ENCODE results near the gene PXDC1.
"Not testable (repeated sequence)": the region's sequence is repeated elsewhere in the genome, so short reads cannot be mapped to it uniquely, and the experiment has no call there.

PXDC1 gene

DNA sequence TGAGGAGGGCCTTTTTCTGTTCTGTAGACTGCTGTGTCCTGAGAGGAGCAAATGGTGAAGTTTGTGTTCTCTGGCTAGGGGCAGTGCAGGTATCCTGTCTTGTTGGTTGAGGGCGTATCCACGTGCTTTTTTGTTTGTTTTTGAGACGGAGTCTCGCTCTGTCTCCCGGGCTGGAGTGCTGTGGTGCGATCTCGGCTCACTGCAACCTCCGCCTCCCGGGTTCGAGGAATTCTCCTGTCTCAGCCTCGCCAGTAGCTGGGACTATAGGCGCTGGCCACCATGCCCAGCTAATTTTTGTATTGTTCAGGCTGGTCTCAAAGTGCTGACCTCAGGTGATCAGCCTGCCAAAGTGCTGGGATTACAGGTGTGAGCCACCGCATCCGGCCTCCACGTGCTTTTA lies 10.8 kb upstream of the PXDC1 start:
- DNase-seq: no peak

DNA sequence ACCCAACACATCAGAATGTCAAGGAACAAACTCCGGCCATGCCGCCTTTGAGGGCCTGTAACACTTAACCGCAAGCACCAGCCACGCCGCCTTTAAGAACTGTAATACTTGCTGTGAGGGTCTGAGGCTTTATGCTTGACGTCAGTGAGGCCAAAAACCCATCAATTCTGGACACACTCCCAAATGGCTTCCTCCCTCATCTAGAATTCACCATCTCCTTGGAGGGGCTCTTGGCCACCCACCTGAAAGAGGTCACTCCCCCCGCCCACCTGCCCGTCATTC lies 10.4 kb upstream of the PXDC1 start:
- no peak for DNase-seq

DNA sequence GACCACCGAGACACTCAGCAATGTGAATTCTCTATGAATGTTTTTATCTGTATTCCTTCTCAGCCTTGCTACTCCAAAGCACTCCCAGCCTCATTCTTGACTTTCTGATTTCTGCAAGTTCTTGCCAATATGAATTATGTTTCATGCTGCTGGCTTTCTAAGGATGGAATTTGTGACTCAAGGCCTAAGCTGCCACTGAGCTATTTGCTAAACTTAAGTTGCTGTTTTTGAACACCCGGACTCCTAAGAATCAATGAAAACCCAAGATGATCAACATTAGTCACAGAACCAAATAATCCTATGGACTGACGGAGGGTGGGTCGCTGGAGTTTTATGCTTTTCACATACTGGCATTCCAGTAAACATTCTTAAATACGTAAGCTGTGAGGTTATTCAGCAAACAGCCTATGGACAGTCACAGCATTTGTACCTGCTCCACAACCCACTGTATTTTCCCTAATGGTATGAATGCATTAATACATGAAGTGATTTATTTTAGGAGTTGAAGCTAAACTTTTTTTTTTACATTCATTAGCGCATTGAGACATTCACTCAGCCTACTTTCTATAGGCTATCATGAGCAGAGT lies 8.2 kb upstream of the PXDC1 start:
- no peak for DNase-seq

GRCh38 chr6:3758842-3759144 lies 7.3 kb upstream of the PXDC1 start:
- no peak for DNase-seq

DNA sequence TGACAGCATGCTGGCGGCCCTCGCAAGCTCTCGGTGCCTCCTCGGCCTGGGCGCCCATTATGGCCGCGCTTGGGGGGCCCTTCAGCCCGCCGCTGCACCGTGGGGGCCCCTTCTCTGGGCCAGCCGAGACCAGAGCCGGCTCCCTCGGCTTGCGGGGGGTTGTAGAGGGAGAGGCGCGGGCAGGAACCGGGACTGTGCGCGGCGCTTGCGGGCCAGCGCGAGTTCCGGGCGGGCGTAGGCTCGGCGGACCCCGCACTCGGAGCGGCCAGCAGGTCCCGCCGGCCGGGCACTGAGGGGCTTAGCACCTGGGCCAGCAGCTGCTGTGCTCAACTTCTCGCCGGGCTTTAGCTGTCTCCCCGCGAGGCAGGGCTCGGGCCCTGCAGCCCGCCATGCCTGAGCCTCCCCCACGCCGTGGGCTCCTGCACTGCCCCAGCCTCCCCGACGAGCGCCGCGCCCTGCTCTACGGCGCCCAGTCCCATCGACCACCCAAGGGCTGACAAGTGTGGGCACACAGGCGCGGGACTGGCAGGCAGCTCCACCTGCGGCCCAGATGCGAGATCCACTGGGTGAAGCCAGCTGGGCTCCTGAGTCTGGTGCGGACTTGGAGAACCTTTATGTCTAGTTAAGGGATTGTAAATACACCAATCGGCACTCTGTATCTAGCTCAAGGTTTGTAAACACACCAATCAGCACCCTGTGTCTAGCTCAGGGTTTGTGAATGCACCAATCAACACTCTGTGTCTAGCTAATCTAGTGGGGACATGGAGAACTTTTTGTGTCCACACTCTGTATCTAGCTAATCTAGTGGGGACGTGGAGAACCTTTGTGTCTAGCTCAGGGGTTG lies 6.7 kb upstream of the PXDC1 start:
- not testable (repeated sequence) for DNase-seq

DNA sequence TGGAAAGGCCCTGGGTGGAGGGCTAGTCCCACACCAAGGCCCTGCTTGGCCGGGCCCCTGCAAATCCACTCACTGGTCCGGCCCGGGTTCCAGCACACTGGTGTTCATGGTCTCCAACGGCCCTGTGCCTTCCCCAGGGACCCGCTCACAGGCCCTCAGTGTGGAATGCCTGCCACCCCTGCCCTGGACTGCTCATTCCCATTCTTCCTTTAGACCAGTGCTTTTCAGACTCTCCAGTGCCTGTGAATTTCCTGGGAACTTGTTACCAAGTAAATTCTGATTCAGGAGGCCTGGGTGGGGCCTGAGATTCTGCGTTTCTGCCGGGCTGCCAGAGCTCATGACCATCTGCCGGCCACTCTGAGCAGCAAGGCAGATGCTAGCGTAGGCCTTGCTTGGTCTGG lies 5.7 kb upstream of the PXDC1 start:
- DNase-seq: no peak

GRCh38 chr6:3756546-3756945 lies 5.0 kb upstream of the PXDC1 start:
- no peak for DNase-seq

DNA sequence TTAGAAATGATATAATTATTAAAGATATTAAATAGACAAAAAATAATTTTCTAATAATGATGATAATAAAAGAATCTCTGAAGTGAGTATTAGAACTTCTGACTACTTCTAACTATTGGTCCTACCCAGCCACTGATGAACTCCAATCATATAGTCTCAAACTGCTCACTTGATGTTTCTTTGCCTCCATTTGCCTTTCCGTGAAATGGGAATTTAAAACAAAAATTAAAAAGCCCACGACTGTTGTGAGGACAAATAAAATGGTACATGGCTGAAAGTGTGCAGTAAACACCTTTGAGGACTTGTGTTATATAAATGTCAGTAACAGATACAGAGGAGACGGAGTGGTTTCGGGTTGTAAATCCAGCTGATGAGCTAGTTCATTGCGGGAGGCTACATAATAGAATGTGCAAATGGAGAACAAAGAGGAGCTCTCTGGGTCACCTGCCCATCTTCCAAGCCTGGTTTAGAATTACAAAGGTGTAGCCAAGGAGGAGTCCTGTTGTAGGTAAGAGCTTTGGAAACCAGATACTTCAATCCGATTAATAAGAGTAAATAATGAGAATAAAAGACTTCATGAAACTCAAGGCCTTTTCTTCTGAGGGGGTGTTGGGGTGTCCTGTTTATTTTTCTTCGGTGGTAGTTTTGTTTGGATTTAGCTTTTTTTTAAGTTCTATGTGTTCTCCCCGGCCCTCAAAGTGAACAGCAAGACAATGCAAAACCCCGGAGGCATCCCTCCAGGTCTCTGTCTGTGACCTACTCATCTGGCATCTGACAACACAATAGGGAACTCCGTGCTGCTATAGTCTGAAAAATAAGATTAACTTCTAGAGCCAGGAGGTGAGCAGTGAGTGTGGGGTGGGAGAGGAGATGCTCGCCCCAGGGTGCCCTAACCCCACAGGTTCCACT lies 4.4 kb upstream of the PXDC1 start:
- no peak for DNase-seq

- no peak for DNase-seq
Observed at GRCh38 chr6:3754776-3755175, 3.3 kb upstream of the PXDC1 start.

DNA sequence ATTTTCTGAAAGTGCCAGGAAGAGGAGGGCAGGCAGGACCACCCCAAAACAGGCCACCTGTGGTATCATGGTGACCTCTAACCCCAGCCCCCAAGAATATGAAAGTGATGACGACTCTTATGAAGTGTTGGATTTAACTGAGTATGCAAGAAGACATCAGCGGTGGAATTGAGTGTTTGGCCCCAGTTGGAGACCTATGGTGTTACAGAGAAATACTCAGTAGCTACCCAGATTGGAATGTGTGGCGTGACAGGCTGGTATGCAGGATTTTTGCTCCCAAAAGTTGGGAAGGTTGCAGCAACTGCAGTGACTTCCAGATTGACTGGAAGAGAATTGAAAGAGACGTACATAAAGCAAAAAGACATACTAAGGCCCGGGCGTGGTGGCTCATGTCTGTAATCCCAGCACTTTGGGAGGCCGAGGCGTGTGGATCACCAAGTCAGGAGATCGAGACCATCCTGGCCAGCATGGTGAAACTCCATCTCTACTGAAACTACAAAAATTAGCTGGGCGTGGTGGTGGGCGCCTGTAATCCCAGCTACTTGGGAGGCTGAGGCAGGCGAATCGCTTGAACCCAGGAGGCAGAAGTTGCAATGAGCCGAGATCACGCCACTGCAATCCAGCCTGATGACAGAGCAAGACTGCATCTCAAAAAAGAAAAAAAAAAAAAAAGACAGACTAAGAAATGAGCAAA lies 2.7 kb upstream of the PXDC1 start:
- DNase-seq: not testable (repeated sequence)

- DNase-seq: no peak
Observed at GRCh38 chr6:3753228-3753835, 1.8 kb upstream of the PXDC1 start.

GRCh38 chr6:3752531-3753227 lies 1.2 kb upstream of the PXDC1 start:
- DNase-seq: no peak

- peak in 4 of 6 experiments; percentile 21 to 46 (median 40) for DNase-seq
Observed at GRCh38 chr6:3751730-3752530, 417 bp upstream of the PXDC1 start.

DNA sequence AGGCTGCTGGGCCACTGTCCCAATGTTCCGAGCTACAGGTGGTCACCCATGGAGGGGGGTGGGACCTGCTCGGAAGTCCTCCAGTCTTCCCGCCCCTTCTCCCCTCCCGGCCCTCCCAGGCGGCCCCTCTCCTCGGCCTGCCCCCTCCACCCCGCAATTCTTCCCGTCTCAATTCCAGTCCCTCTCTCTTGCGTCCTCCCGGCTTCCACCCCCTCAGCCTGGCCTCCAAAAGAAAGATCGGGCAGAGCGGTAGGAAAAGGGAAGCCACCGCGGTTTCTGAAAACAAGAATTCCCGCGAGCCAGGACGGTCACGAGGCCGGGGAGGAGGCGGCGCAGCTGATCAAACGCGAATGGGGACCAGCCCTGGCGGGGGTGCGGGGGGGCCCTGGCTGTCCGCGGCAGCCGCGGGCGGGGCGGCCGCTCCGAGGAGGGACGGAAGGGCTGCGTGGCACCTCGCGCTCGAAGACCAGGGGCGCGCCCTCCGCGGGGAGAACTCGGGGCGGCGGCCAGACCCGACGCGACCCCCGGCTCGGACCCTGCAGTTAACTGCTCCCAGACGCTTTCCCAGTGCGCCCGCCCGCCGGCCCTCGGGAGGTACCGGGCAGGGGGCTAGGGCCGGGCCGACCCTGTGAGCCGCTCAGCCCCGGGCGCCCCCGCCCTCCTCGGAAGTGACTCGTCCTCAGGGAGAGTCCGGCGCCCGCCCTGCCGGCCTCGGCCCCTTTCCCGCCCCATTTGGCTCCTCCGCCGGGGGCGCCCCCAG lies 1.0 kb downstream of the PXDC1 start:
- no peak for DNase-seq

DNA sequence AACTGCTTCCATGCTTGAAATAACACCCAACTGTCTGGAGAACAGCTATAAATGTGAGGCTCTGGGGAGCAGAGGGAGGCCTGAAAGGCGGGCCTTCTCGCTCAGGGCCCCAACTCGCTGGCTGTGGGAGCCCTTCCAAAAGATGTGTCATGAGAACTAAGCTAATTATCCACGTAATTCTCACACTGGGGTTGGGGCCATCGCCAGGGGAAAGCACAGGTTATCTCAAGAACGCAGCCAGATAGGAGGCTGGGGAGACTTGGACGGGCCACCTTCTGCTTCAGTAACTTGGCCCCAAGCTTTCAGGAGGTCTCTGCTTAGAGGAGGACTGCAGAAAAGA lies 1.6 kb downstream of the PXDC1 start:
- no peak for DNase-seq

DNA sequence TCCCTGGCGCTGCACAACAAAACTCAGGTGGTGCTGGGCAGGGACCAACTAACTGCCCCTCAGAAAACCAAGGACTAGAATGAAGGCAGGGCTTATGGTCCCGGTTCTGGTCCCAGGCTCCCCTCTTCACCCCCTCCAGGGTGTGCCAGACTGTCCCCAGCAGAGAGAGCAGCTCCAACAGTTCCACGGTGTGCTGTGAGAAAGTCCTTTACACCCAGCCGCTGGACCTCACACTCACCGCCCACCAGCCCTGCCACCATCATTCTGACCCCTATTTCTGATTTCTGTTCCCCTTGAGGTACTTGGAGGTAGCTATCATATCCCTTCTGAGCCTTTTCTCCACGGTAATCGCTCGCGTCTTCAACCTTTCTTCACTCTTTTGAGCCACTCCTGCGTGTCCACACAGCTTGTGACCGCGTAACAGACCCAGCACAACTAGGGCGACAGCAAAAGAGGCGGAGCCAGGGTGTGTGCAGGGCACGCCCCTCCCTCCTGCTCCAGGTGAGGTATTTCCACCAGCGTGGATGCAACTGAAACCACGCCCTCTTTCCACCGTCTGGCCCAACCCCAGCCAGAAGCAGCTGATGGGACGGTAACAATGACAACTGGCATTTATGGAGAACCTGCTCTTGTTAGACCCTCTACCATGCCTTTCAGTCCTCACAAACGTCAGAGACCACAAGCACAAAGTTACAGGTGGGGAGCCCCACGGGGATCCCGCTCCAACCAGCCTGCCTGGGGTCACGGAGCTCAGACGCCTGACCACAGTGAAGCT lies 2.3 kb downstream of the PXDC1 start:
- DNase-seq: no peak

- DNase-seq: no peak
Observed at GRCh38 chr6:3748208-3749066, 3.1 kb downstream of the PXDC1 start.

DNA sequence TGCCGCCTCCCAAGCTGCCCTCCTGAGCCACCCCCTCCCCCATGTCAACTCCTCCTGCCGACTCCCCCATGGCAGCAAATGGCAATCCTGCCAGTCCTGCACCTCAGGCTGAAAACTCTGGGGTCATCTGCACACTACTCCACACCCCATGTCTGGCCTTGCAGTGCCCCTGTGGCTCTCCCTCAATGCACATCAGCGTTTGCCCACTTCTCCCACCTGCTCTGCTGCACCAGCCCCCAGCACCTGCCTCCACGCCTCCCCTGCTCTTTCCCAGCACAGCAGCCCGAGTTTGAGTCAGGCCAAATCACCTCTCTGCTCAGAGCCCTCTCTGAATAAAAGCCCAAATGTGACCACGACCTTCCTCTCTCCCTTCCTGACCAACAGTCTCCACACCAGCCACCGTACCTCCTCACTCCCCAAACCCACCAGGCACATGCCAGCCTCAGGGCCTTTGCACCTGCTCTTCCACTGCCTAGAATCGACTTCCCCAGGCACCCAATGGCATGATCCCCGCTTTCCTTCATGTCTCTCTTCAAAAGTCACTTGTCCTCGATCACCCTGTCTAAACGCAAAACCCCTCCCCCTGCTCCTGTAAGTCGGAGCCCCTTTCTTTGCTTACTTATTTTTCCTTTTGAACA lies 4.3 kb downstream of the PXDC1 start:
- no peak for DNase-seq

Data from stimulated activated naive CD4-positive, alpha-beta T cell (primary cell).